ENCODE measurements around the gene ACP2.

ACP2 gene

DNA sequence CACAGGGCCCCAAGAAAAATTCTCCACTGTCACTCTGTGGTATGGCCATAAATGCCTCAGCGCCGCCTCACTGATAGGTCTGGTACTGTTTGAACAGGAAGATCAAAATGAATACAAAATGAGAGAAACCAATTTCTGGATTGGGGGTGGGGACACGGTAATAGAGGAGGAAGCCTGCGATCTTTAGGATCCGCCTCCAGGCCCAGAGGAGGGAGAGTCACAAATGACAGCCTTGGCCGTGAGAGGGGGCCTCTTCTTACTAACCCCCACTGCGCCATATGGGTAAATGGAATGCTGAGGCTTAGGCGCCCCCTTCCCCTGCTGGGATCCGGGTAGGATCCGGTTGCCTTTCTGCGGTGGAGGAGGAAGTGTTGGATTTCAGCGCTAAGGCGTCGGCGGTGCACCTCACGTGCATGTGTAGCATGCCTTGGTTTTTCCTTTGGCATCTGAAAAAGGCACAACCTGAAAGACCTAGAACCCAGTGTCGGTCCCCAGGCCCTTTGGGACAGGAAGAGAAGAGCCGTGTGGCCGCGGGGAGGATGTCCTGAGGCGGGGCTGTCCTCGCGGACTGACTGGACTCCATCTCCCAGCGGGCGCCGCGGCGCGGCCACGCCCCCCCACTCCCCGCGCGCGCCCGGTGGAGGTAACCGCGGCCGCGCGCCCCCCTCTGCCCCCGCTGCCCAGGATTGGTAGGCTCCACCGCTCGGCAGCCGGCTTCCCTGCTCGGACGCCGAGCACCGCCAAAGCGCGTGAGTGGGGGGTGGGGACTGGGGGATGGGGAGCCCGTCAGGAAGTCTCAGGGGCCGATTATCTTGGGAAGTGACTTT lies 20.6 kb upstream of the ACP2 start:
- DNase-seq (ENCODE audit: low spot score), result peak; percentile 87

DNA sequence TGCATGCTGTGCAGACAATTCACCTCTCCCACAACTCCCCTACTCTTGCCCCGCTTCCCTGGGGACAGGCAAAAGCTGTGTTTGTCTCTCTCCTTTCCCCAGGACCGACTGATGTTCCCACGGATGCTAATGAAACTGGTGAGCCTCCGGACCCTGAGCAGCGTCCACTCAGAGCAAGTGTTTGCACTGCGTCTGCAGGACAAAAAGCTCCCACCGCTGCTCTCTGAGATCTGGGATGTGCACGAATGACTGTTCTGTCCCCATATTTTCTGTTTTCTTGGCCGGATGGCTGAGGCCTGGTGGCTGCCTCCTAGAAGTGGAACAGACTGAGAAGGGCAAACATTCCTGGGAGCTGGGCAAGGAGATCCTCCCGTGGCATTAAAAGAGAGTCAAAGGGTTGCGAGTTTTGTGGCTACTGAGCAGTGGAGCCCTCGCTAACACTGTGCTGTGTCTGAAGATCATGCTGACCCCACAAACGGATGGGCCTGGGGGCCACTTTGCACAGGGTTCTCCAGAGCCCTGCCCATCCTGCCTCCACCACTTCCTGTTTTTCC lies 19.9 kb upstream of the ACP2 start:
- no peak for DNase-seq (ENCODE audit: low spot score)

- DNase-seq (ENCODE audit: low spot score), result no peak
Measured at GRCh38 chr11:47267876-47268275, 19.3 kb upstream of the ACP2 start.

- no peak for DNase-seq (ENCODE audit: low spot score)
Measured at GRCh38 chr11:47264521-47264920, 15.9 kb upstream of the ACP2 start.

- DNase-seq (ENCODE audit: low spot score), result no peak
Measured at GRCh38 chr11:47264119-47264518, 15.5 kb upstream of the ACP2 start.

- DNase-seq (ENCODE audit: low spot score), result no peak
Measured at GRCh38 chr11:47261291-47261800, 12.7 kb upstream of the ACP2 start.

DNA sequence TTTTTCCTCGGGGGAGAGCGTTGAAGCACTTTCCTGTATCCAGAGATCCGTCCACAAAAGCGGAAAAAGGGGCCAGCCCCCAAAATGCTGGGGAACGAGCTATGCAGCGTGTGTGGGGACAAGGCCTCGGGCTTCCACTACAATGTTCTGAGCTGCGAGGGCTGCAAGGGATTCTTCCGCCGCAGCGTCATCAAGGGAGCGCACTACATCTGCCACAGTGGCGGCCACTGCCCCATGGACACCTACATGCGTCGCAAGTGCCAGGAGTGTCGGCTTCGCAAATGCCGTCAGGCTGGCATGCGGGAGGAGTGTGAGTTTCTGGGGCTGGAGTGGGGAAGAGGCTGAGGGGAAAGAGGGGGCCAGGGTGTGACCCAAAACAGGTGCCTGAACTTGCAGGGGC lies 11.8 kb upstream of the ACP2 start:
- DNase-seq (ENCODE audit: low spot score), result no peak

DNA sequence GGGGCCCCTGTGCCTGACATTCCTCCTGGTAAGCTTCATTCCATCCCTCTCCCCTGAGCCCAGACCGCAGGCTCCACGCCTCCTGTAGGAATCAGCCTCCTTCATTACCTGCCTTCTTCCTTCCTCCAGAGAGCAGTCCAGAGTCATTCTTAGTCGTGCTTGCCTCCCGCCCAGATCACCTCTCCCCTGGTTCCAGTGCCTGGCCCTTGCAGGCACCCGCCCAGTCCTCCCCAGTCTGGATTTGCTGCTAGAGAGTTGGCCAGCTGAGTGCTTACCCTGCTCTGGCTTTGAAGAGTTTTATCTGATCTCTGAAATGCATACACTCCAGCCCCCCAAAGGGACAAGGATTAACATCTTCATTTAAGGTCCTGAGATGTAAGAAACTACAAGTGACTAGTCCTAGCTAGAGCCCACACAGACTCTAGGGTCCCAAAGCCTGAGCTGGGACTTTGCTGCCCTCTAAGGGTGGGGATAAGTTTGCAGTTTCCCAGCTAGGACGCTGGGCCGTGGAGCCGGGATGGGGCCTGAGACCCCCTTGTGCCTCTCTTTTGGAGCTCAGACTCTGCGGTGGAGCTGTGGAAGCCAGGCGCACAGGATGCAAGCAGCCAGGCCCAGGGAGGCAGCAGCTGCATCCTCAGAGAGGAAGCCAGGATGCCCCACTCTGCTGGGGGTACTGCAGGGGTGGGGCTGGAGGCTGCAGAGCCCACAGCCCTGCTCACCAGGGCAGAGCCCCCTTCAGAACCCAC lies 10.8 kb upstream of the ACP2 start:
- DNase-seq (ENCODE audit: low spot score), result peak; percentile 39

DNA sequence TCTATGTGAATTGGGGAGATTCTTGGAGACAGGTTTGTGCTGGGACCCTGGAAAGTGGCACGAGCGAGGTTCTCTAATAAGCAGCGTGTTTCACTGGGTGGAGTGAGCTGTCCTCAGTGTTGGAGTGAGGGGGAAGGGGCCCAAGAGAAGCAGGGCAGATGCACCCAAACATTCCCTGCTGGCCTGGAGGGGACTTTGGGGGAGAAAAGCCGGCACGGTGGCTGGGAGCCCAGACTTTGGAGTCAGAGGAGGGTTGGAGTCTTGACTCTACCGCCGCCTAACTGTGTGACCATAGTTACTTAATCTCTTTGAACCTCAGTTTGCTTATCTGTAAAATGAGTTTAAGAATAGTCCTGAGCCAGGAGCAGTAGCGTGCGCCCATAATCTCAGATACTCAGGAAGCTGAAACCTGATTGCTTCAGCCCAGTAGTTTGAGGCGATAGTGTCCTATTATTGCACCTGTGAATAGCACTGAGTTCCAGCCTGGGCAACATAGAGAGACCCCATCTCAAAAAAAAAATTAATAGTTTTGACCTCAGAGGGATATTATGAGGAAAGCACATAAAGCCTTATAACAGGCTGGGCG lies 9.8 kb upstream of the ACP2 start:
- no peak for DNase-seq (ENCODE audit: low spot score)

GRCh38 chr11:47257517-47258316 lies 9.1 kb upstream of the ACP2 start, which contains the start of gene NR1H3:
Gene NR1H3 (plus strand): TSS chr11:47257996. CDS start chr11:47259217, 1,221 bp downstream.
- no peak for DNase-seq (ENCODE audit: low spot score)

DNA sequence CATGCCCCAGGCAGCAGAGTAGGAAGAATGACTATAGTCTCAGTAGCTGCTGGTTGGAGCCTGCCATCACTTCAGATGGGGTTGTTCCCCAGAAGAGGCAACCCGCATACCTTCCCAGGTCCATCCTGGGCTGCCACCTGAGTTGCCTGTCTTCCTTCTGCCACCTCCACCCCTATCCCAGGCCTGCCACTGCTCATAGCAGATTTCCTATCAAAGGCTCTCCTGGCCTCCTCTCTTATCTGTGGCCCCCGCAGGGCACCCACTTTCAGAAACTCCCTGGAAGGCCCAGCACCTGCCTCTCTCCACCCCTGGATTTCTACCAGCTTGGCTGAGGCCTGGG lies 8.5 kb upstream of the ACP2 start:
- no peak for DNase-seq (ENCODE audit: low spot score)

DNA sequence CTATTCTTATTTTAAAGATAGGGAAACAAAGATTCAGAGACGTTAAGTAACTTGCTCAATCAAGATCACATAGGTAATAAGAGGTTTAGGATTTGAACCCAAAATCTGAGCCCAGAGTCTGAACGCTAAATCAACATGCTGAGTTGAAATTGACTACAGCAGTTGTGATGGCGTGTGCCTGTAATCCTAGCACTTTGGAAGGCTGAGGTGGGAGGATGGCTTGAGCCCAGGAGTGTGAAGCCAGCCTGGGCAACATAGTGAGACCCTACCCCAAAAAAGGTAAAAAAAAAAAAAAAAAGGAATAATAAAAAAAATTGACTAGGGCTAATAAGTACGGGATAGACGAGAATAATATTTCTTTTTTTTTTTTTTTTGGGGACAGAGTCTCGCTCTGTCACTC lies 7.8 kb upstream of the ACP2 start:
- DNase-seq (ENCODE audit: low spot score), result no peak

GRCh38 chr11:47254386-47254785 lies 5.8 kb upstream of the ACP2 start:
- DNase-seq (ENCODE audit: low spot score), result no peak

DNA sequence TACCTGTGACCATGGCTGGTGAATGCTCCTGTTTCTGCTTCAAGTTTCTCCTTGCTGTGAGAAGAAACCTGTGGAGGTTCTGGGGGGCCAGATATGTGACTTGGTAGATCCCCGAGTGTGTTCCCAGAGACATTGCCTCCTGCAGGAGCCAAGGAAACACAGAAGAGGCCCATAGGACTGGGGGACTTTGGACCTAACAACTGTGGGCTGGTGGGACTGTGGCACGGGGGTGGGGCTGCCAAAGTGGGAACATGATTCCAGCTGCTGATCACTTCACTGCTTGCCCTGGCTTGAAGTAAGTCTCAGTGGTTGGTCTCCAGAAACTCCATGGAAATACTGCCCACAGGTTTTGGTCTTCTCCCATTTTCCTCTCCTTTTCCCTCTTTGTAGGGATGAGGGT lies 5.0 kb upstream of the ACP2 start:
- no peak for DNase-seq (ENCODE audit: low spot score)

DNA sequence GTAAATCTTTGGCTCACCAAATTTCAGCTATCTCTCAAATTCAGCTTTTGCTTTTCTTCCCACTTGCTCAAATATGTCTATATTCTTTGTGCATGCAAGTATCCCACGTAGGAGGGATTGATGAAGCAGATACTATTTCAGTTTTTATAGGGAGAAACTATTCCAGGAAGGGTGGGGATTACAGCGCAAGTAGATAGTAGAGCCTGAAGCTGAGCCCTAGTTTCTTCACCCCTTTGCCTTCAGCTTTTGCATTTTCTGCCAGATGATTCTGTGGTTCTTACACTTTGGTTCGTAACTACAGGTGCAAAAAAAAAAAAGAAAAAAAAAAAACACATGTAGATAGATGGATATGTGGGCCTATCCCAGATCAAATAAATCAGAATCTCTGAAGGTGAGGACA lies 3.1 kb upstream of the ACP2 start:
- DNase-seq (ENCODE audit: low spot score), result no peak

- no peak for DNase-seq (ENCODE audit: low spot score)
Measured at GRCh38 chr11:47249378-47249715, 733 bp upstream of the ACP2 start.

GRCh38 chr11:47248304-47248663 lies 330 bp downstream of the ACP2 start:
- DNase-seq (ENCODE audit: low spot score), result no peak

GRCh38 chr11:47247502-47247901 lies 1.1 kb downstream of the ACP2 start:
- DNase-seq (ENCODE audit: low spot score), result no peak

- no peak for DNase-seq (ENCODE audit: low spot score)
Measured at GRCh38 chr11:47245611-47246357, 2.8 kb downstream of the ACP2 start.

- DNase-seq (ENCODE audit: low spot score), result no peak
Measured at GRCh38 chr11:47244448-47245350, 3.9 kb downstream of the ACP2 start.
